Measurements from ENCODE around the gene TRAP1. TPM values are rescaled to one million over a fixed set of nuclear protein-coding genes. Genes with fewer than 3 reads are reported as not detected.
A peak's percentile ranks its signal among the peaks of the same experiment; 100 is the strongest.

TRAP1 gene
- total RNA-seq, 2 experiments from 2014 or later, result 68.0 to 75.9 TPM

GRCh38 chr16:3718628-3719027, 1.3 kb upstream of the TRAP1 start:
- peaks cover 6% of the 10 kb centered on the region for H3K36me3 ChIP-seq (ENCODE audit: insufficient read depth, low read length)
- H3K27ac ChIP-seq (ENCODE audit: low read depth in 1 of 2, low read length in 2 of 2), result no peak overlapping the region
- no peaks in the 10 kb centered on the region for H3K9me3 ChIP-seq (ENCODE audit: control insufficient read depth in 1 of 2, insufficient read depth in 1 of 2, low read length in 2 of 2)
- no peaks in the 10 kb centered on the region for H3K9me3 Mint-ChIP-seq
- no peaks in the 10 kb centered on the region for H3K27me3 ChIP-seq (ENCODE audit: control insufficient read depth in 1 of 2, insufficient read depth in 2 of 2, low read length in 2 of 2)
- CTCF ChIA-PET, result no interaction called here
- no peak overlapping the region for H3K4me3 ChIP-seq (ENCODE audit: low read length)
- TF ChIP-seq, protein P1, sequence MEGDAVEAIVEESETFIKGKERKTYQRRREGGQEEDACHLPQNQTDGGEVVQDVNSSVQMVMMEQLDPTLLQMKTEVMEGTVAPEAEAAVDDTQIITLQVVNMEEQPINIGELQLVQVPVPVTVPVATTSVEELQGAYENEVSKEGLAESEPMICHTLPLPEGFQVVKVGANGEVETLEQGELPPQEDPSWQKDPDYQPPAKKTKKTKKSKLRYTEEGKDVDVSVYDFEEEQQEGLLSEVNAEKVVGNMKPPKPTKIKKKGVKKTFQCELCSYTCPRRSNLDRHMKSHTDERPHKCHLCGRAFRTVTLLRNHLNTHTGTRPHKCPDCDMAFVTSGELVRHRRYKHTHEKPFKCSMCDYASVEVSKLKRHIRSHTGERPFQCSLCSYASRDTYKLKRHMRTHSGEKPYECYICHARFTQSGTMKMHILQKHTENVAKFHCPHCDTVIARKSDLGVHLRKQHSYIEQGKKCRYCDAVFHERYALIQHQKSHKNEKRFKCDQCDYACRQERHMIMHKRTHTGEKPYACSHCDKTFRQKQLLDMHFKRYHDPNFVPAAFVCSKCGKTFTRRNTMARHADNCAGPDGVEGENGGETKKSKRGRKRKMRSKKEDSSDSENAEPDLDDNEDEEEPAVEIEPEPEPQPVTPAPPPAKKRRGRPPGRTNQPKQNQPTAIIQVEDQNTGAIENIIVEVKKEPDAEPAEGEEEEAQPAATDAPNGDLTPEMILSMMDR (IDR thresholded peaks at IDR 0.05), result no peak
- H3K27me3 Mint-ChIP-seq, result no peaks in the 10 kb centered on the region
- peak overlapping the region; percentile 89 for H3K27ac Mint-ChIP-seq
- POLR2A ChIA-PET, result interaction anchor here (1.7 kb wide), 1 partner anchor 20 kb away, joined by 5 read pairs; no protein-coding TSS in a partner anchor
- H3K4me1 Mint-ChIP-seq (ENCODE audit: low read depth), result peaks cover 29% of the 10 kb centered on the region
- DNase-seq (no peak), ATAC-seq (ENCODE audit: poor library complexity) (no peak)
- peaks cover 14% of the 10 kb centered on the region for H3K36me3 Mint-ChIP-seq (ENCODE audit: low read depth)
- intact Hi-C loops (cut with DNase I, micrococcal nuclease), result loop anchor here in 1 of 2 experiments (5.0 to 10.0 kb wide), 2 partner anchors 106 to 536 kb away; partner anchors contain the start of gene SLX4
- peaks cover 26% of the 10 kb centered on the region for H3K4me1 ChIP-seq (ENCODE audit: insufficient read depth, low read length)
- H3K4me3 Mint-ChIP-seq, result peak overlapping the region; percentile 73

GRCh38 chr16:3718019-3718391, 681 bp upstream of the TRAP1 start:
- Histone ChIP-seq H3K9me3 (ENCODE audit: control insufficient read depth in 1 of 2, insufficient read depth in 1 of 2, low read length in 2 of 2) (no peaks in the 10 kb centered on the region), H3K27me3 (ENCODE audit: control insufficient read depth in 1 of 2, insufficient read depth in 2 of 2, low read length in 2 of 2) (no peaks in the 10 kb centered on the region), H3K27ac (ENCODE audit: low read depth in 1 of 2, low read length in 2 of 2) (peak overlapping the region; percentile 72 to 92), H3K36me3 (ENCODE audit: insufficient read depth, low read length) (peaks cover 12% of the 10 kb centered on the region), H3K4me3 (ENCODE audit: low read length) (peak overlapping the region; percentile 62), H3K4me1 (ENCODE audit: insufficient read depth, low read length) (peaks cover 32% of the 10 kb centered on the region)
- POLR2A ChIA-PET, result interaction anchor here (0.7 to 1.8 kb wide), 10 partner anchors 19 to 1935 kb away, joined by 3 to 12 read pairs (median 4); partner anchors contain the start of genes CREBBP, NAA60, NUBP2 and SPSB3
- peaks cover 14% of the 10 kb centered on the region for H3K36me3 Mint-ChIP-seq (ENCODE audit: low read depth)
- H3K4me1 Mint-ChIP-seq (ENCODE audit: low read depth), result peaks cover 31% of the 10 kb centered on the region
- TF ChIP-seq, protein P1 (IDR thresholded peaks at IDR 0.05), result no peak
- H3K27me3 Mint-ChIP-seq, result no peaks in the 10 kb centered on the region
- DNase-seq, result no peak
- CTCF ChIA-PET, result no interaction called here
- H3K4me3 Mint-ChIP-seq, result peak overlapping the region; percentile 88
- no peak for ATAC-seq (ENCODE audit: poor library complexity)
- intact Hi-C loops (cut with DNase I, micrococcal nuclease), result loop anchor here in 1 of 2 experiments (5.0 to 10.0 kb wide), 2 partner anchors 106 to 537 kb away; partner anchors contain the start of gene SLX4
- H3K9me3 Mint-ChIP-seq, result no peaks in the 10 kb centered on the region
- H3K27ac Mint-ChIP-seq, result peak overlapping the region; percentile 89

DNA sequence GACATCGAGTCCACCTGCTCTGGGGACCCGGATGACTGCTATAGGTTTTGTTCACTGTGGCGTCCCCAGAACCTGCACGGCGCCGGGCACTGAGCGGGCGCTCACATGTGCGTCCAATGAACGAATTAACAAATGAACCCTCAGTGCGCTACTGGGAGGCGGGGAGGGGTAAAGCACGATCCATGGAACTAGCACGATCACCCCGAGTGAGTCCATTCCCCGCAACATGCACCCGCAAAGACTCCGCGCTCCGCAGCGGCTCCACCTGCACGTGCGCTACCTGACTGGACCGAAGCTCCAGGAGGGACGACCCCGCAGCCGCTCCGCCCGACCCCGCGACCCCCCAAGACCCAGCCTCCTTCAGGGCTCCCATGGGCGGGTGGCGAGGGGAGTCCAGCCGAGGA, 491 bp downstream of the TRAP1 start:
- ATAC-seq (ENCODE audit: poor library complexity) (peak; percentile 7), DNase-seq (peak in 4 of 14 experiments; percentile 3 to 25 (median 16))
- H3K9me3 Mint-ChIP-seq, result no peaks in the 10 kb centered on the region
- ChIA-PET CTCF (no interaction called here), POLR2A (interaction anchor here (0.8 to 1.8 kb wide), 14 partner anchors 13 to 1934 kb away, joined by 3 to 12 read pairs (median 4); partner anchors contain the start of genes CREBBP, NAA60, NUBP2 and SPSB3)
- H3K27ac Mint-ChIP-seq, result peak overlapping the region; percentile 89
- Histone ChIP-seq H3K4me3 (ENCODE audit: low read length) (peak overlapping the region; percentile 98), H3K27ac (ENCODE audit: low read depth in 1 of 2, low read length in 2 of 2) (peak overlapping the region; percentile 49 to 58), H3K27me3 (ENCODE audit: control insufficient read depth in 1 of 2, insufficient read depth in 2 of 2, low read length in 2 of 2) (no peaks in the 10 kb centered on the region), H3K4me1 (ENCODE audit: insufficient read depth, low read length) (peaks cover 34% of the 10 kb centered on the region), H3K9me3 (ENCODE audit: control insufficient read depth in 1 of 2, insufficient read depth in 1 of 2, low read length in 2 of 2) (no peaks in the 10 kb centered on the region), H3K36me3 (ENCODE audit: insufficient read depth, low read length) (peaks cover 14% of the 10 kb centered on the region)
- peaks cover 14% of the 10 kb centered on the region for H3K36me3 Mint-ChIP-seq (ENCODE audit: low read depth)
- TF ChIP-seq, protein P1 (IDR thresholded peaks at IDR 0.05), result no peak
- H3K27me3 Mint-ChIP-seq, result no peaks in the 10 kb centered on the region
- intact Hi-C loops (cut with DNase I, micrococcal nuclease), result loop anchor here in 1 of 2 experiments (1.0 to 10.0 kb wide), 4 partner anchors 27 to 538 kb away; partner anchors contain the start of genes CREBBP and SLX4
- H3K4me3 Mint-ChIP-seq, result peak overlapping the region; percentile 92
- H3K4me1 Mint-ChIP-seq (ENCODE audit: low read depth), result peaks cover 31% of the 10 kb centered on the region

Data from CD4-positive, alpha-beta T cell (primary cell).